Measurements from ENCODE around the gene CD9. TPM values are rescaled to one million over a fixed set of nuclear protein-coding genes. Genes with fewer than 3 reads are reported as not detected.
A peak's percentile ranks its signal among the peaks of the same experiment; 100 is the strongest.
"Not testable (repeated sequence)": the region's sequence is repeated elsewhere in the genome, so short reads cannot be mapped to it uniquely, and the experiment has no call there.

CD9 gene
- total RNA-seq, 4 donors from 2014 or later, result 349 to 416 (median 399) TPM

DNA sequence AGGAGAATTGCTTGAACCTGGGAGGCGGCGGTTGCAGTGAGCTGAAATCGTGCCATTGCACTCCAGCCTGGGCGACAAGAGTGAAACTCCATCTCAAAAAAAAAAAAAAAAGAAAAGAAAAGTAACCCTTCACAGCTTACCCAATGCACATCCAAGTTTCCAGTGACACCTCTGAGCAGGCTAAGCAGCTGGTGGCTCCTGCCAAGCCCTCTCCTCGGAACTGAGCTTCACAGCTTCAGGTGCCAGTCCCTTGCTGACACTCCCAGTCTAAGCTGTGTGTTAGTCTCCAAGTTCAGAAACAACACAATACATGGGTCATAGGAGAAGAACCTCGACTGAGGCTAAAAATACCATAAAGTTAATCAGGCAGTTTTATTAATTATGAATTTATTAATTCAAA is 7.9 kb downstream of the CD9 start:
- peak overlapping the region; percentile 94 to 100 (median 98) for H3K27ac ChIP-seq (replicated peaks in 1 of 4)
- peaks cover 0 to 23% (median 11%) of the 10 kb centered on the region in 4 donors for H3K36me3 ChIP-seq
- DNase-seq (ENCODE audit: extremely low spot score), result no peak
- no peak overlapping the region for H3K4me3 ChIP-seq
- 55% methylated on average over 6 of the region's 6 CpGs for WGBS
- no peaks in the 10 kb centered on the region for H3K27me3 ChIP-seq
- intact Hi-C loops (cut with DNase I), result no loop called here
- no peak for TF ChIP-seq POLR2AphosphoS5 (IDR thresholded peaks at IDR 0.05)
- TF ChIP-seq, protein P1, sequence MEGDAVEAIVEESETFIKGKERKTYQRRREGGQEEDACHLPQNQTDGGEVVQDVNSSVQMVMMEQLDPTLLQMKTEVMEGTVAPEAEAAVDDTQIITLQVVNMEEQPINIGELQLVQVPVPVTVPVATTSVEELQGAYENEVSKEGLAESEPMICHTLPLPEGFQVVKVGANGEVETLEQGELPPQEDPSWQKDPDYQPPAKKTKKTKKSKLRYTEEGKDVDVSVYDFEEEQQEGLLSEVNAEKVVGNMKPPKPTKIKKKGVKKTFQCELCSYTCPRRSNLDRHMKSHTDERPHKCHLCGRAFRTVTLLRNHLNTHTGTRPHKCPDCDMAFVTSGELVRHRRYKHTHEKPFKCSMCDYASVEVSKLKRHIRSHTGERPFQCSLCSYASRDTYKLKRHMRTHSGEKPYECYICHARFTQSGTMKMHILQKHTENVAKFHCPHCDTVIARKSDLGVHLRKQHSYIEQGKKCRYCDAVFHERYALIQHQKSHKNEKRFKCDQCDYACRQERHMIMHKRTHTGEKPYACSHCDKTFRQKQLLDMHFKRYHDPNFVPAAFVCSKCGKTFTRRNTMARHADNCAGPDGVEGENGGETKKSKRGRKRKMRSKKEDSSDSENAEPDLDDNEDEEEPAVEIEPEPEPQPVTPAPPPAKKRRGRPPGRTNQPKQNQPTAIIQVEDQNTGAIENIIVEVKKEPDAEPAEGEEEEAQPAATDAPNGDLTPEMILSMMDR (IDR thresholded peaks at IDR 0.05), result no peak
- no peak for TF ChIP-seq EP300 (IDR thresholded peaks at IDR 0.05)
- TF ChIP-seq POLR2A (IDR thresholded peaks at IDR 0.05; ENCODE audit: low read depth), result no peak
- H3K4me1 ChIP-seq, result peaks cover 88 to 100% (median 99%) of the 10 kb centered on the region in 4 donors
- no peaks in the 10 kb centered on the region for H3K9me3 ChIP-seq

DNA sequence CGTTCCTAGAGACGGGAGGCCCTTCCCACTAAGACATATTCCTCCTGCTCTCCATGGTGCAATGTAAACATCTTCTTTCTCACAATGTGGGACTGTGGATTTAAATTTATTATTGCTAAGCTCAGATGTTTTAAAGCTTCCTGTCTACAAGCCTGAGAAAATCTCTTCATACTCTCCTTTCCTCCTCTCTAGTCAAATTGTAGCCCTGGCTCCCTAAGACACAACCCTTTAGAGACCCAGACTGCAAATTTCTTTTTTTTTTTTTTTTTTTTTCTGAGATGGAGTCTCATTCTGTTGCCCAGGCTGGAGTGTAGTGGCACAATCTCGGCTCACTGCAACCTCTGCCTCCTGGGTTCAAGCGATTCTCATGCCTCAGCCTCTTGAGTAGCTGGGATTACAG is 9.2 kb downstream of the CD9 start:
- Histone ChIP-seq H3K36me3 (peaks cover 0 to 31% (median 17%) of the 10 kb centered on the region in 4 donors), H3K4me1 (peaks cover 85 to 100% (median 99%) of the 10 kb centered on the region in 4 donors), H3K27ac (replicated peaks in 1 of 4) (peak overlapping the region; percentile 94 to 100 (median 98))
- H3K9me3 ChIP-seq; H3K4me3 ChIP-seq; intact Hi-C loops (cut with DNase I); DNase-seq (ENCODE audit: extremely low spot score); H3K27me3 ChIP-seq: not testable (repeated sequence)
- 75% methylated on average over 4 of the region's 4 CpGs for WGBS

DNA sequence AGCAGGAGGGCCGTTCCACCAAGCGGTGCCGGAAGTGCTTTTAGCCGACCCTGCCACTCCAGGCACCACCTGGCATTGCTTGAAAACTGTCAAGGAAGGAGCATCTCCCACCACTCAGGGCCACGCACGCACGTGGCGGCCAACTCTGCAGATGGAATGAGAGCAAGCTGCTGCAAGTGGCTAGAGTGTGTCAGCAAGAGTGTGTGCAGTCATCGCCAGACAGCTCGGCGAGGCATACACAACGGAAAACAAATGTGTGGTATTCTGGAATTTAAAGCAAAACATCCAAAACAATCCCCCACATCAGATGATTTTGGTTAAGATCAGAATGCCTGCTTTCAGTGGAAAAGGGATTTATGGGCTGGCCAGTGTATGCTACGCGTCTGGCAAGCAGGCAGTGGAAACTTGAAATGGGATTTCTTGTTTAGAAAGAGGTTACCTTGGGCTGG is 11.2 kb downstream of the CD9 start:
- intact Hi-C loops (cut with DNase I), result no loop called here
- H3K27ac ChIP-seq (replicated peaks in 1 of 4), result peak overlapping the region; percentile 94 to 100 (median 98)
- no peaks in the 10 kb centered on the region for H3K9me3 ChIP-seq
- no peaks in the 10 kb centered on the region for H3K27me3 ChIP-seq
- H3K36me3 ChIP-seq, result peaks cover 0 to 31% (median 17%) of the 10 kb centered on the region in 4 donors
- TF ChIP-seq, protein P1 (IDR thresholded peaks at IDR 0.05), result no peak
- TF ChIP-seq POLR2AphosphoS5 (IDR thresholded peaks at IDR 0.05) (peak in 1 of 2 donors; percentile 7), EP300 (IDR thresholded peaks at IDR 0.05) (no peak)
- 41% methylated on average over 12 of the region's 14 CpGs for WGBS
- H3K4me3 ChIP-seq, result no peak overlapping the region
- DNase-seq (ENCODE audit: extremely low spot score), result no peak
- peaks cover 85 to 100% (median 99%) of the 10 kb centered on the region in 4 donors for H3K4me1 ChIP-seq

DNA sequence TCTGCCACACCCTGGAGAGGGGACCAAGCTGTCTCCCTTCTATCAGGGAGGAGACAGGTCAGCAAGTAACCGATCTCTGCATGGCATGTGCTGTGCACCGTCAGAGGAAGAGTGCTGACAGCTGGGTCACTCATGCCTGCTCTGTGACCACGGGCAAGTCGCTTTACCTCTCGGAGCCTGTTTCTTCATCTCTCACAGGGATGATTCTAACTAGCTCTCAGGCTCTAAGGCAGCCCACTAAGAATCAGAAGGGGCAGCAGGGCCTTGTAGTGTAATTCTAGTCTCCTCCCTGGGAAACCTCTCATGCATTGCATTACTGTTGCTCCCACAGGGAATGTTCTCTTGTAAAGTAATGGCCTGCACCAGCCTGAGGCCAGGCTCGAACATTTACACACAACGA is 11.9 kb downstream of the CD9 start:
- TF ChIP-seq POLR2AphosphoS5 (IDR thresholded peaks at IDR 0.05), result no peak
- TF ChIP-seq EP300 (IDR thresholded peaks at IDR 0.05), result no peak
- TF ChIP-seq, protein P1 (IDR thresholded peaks at IDR 0.05), result no peak
- no peak for TF ChIP-seq POLR2A (IDR thresholded peaks at IDR 0.05; ENCODE audit: low read depth)
- no peak for DNase-seq (ENCODE audit: extremely low spot score)
- Histone ChIP-seq H3K27me3 (no peaks in the 10 kb centered on the region), H3K27ac (replicated peaks in 1 of 4) (peak overlapping the region; percentile 94 to 100 (median 98)), H3K36me3 (peaks cover 0 to 29% (median 17%) of the 10 kb centered on the region in 4 donors), H3K4me1 (peaks cover 83 to 100% (median 99%) of the 10 kb centered on the region in 4 donors), H3K4me3 (no peak overlapping the region), H3K9me3 (no peaks in the 10 kb centered on the region)
- intact Hi-C loops (cut with DNase I), result no loop called here
- 64% methylated on average over 4 of the region's 7 CpGs for WGBS

DNA sequence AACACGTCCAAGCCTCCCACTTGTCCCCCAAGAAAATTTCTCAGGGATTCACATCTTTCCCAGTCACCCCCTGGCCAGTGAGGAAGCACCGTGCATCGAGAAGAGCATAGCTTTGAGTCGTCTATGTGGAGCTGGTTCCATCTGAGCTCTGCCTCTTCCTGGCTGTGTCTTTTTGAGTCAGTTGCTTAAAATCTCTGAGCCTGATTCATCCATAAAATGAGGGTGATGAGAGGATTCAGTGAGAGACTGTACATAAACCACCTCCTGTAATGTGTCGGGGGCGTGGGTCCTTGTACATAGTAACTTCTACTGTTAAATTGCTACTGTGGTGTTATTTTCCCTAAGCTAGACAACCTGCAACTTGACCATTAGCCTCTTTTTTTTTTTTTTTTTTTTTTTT is 13.8 kb downstream of the CD9 start:
- Histone ChIP-seq H3K4me3 (no peak overlapping the region), H3K9me3 (no peaks in the 10 kb centered on the region), H3K27ac (replicated peaks in 1 of 4) (peak overlapping the region; percentile 94 to 100 (median 98)), H3K4me1 (peaks cover 87 to 100% (median 99%) of the 10 kb centered on the region in 4 donors), H3K27me3 (no peaks in the 10 kb centered on the region), H3K36me3 (peaks cover 0 to 30% (median 15%) of the 10 kb centered on the region in 4 donors)
- WGBS, result 64% methylated on average over 6 of the region's 6 CpGs
- intact Hi-C loops (cut with DNase I), result no loop called here
- TF ChIP-seq POLR2AphosphoS5 (IDR thresholded peaks at IDR 0.05), result no peak
- TF ChIP-seq POLR2A (IDR thresholded peaks at IDR 0.05; ENCODE audit: low read depth), result no peak
- TF ChIP-seq, protein P1 (IDR thresholded peaks at IDR 0.05), result no peak
- no peak for TF ChIP-seq EP300 (IDR thresholded peaks at IDR 0.05)
- no peak for DNase-seq (ENCODE audit: extremely low spot score)

Measured in esophagus muscularis mucosa (tissue), 4 donors.